Measurements from ENCODE around the gene CDC42. TPM values are rescaled to one million over a fixed set of nuclear protein-coding genes. Genes with fewer than 3 reads are reported as not detected.

Gene CDC42
- total and polyA plus RNA-seq, 10 of the 15 experiments (the other 5 are each of a cell fraction or from before 2014, with no cell fraction given), result 184 to 479 (median 326) TPM

DNA sequence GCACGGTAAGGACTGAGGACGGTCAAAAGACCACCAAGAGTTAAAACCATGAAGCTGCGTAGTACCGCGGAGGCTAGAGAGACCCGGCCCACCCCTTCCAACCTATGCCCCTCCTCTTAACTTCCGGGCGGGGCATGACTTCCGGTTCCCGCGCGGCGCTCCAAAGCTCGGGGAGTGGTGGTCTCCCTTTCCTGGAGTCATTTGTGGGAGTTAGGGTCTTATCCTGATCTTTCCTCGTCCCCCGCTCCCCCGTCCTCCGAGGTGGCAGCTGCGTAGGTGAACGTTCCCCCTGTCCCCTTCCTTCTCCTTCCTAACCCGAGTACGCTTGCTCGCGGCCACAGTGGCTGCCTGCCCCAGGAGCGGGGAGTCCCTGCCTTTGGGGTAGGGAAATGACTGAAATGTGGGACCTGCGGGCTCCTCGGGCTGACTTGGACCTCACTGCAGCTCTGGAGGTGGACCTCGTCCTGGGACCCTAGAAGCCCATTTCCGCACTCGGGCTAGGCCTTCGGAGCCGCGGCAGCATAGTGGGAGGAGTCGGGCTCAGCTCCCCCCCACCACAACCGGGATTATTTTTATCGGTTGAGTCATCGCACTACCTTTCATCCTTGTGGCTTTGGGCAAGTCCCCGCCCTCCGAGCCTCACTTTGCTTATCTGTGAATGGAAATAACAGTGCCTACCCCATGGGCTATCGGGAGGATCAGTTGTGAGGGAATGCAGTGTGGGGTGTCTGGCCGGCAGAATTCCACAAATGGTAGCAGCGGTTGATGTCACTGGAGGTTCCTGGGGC is 26.9 kb upstream of the CDC42 start (continued):
- TF ChIP-seq ZBTB4 (CRISPR knock-in tag; IDR thresholded peaks at IDR 0.05) (no peak), HCFC1 (IDR thresholded peaks at IDR 0.05; ENCODE audit: low read length) (peak; percentile 50), POLR2AphosphoS5 (IDR thresholded peaks at IDR 0.05; ENCODE audit: low read length) (peak; percentile 94), PAX5 (IDR thresholded peaks at IDR 0.05; ENCODE audit: borderline replicate concordance, low read depth, low read length) (0 out of 2 replicates have a peak, but pooled peaks have one; percentile 27), USF1 (IDR thresholded peaks at IDR 0.05; ENCODE audit: borderline replicate concordance, extremely low read length, insufficient read depth, low read depth, low read length) (no peak), JUND (IDR thresholded peaks at IDR 0.05; ENCODE audit: low read depth, low read length) (peak; percentile 43; the same call in 1 of the 2 replicates), NFYB (IDR thresholded peaks at IDR 0.05; ENCODE audit: insufficient read depth, low read depth, low read length) (no peak), ESRRA (IDR thresholded peaks at IDR 0.05; ENCODE audit: low read length) (no peak), MYB (IDR thresholded peaks at IDR 0.05; ENCODE audit: borderline replicate concordance, low read depth, low read length) (no peak), MEF2B (IDR thresholded peaks at IDR 0.05; ENCODE audit: partially characterized antibody, poor library complexity, severe bottlenecking) (peak; percentile 55), ATF7 (IDR thresholded peaks at IDR 0.05; ENCODE audit: low read depth) (peak; percentile 82), ZNF592 (IDR thresholded peaks at IDR 0.05) (no peak), RELA (IDR thresholded peaks at IDR 0.05; ENCODE audit: borderline replicate concordance, partially characterized antibody) (peak; percentile 11), E2F4 (IDR thresholded peaks at IDR 0.05; ENCODE audit: low read depth, low read length) (no peak), STAT3 (IDR thresholded peaks at IDR 0.05; ENCODE audit: low read depth, low read length) (no peak), SREBF1 (IDR thresholded peaks at IDR 0.05; ENCODE audit: low read length) (no peak), CBX3 (IDR thresholded peaks at IDR 0.05; ENCODE audit: borderline replicate concordance, low read depth) (no peak)

Data from GM12878 (cell line).